Endothelial cell of umbilical vein (primary cell): ENCODE measurements around the gene KLHL30.

Source experiments
- CTCF ChIP-seq, 2 donors: IDR thresholded peaks; 1 replicate in 1 of 2; 2 replicates in 1 of 2; pipeline ENCODE4 v1.5.1; 2011; ENCODE audit warnings: low read length in 2 of 2, mild to moderate bottlenecking in 2 of 2, moderate library complexity in 2 of 2, control low read depth in 1 of 2, inconsistent platforms in 1 of 2, low read depth in 1 of 2; ENCODE audit not compliant: insufficient read depth in 1 of 2; ENCODE audit errors: extremely low read depth in 1 of 2
- EZH2 ChIP-seq: IDR thresholded peaks from 2 replicates; pipeline ENCODE4 v1.6.1; 2012; ENCODE audit warnings: borderline replicate concordance, low read depth, mild to moderate bottlenecking, moderate library complexity, low read length, inconsistent platforms; ENCODE audit not compliant: severe bottlenecking
- POLR2A ChIP-seq: IDR thresholded peaks from 2 replicates; pipeline ENCODE4 v1.6.1; 2012; ENCODE audit warnings: low read depth, mild to moderate bottlenecking, control low read depth, low read length

- TF ChIP-seq CTCF (IDR thresholded peaks at IDR 0.05; ENCODE audit: extremely low read depth in 1 of 2, insufficient read depth in 1 of 2, low read depth in 1 of 2, low read length in 2 of 2) (no peak), EZH2 (no peak), POLR2A (no peak)
Measured at GRCh38 chr2:238167761-238168160, 29.3 kb downstream of the KLHL30 start.
